GM12878 (cell line): ENCODE results near the gene DDX24. TPM values are rescaled to one million over a fixed set of nuclear protein-coding genes. Genes with fewer than 3 reads are reported as not detected.

Experiments used
- ATAC-seq: fragments of 200-7000 bp; cut with Tn5 transposase; 3 replicates; pipeline ENCODE4 v1.9.1; 2020; ENCODE audit warnings: mild to moderate bottlenecking, moderate library complexity
- BruUV-seq: library from RNA; stranded (reverse); fragments of 400-500 nt; replicated peaks from 2 replicates; lab custom pipeline; 2021; lab: Mats Ljungman, UMichigan
- CTCF ChIA-PET: fragments of 300-600 bp; sonication (Branson Sonifier 250); formaldehyde crosslinking; extraction: SDS; loops from one replicate; lab custom pipeline; 2021; ENCODE audit warnings: inconsistent platforms; lab: Yijun Ruan, JAX
- POLR2A ChIA-PET: fragments of 350-600 bp; formaldehyde crosslinking; extraction: SDS; loops from one replicate; lab custom pipeline; 2021; ENCODE audit warnings: inconsistent platforms; lab: Charles Lee
- RAD21 ChIA-PET: fragments of 300-600 bp; sonication (Branson Sonifier 250); formaldehyde crosslinking; loops from one replicate; lab custom pipeline; 2023; ENCODE audit warnings: antibody characterized with exemption; ENCODE audit not compliant: unreplicated experiment; lab: Charles Lee
- SMC1A ChIA-PET: fragments of 300-600 bp; sonication (Branson Sonifier 250); formaldehyde crosslinking; loops from one replicate; lab custom pipeline; 2023; ENCODE audit not compliant: unreplicated experiment, uncharacterized antibody; lab: Charles Lee
- DNase-seq: peaks from one replicate; pipeline ENCODE4 v3.0.0-alpha.2; 2011; ENCODE audit warnings: low read depth, low spot score
- FAIRE-seq: peaks from 3 replicates; lab custom pipeline; 2011; peaks lifted over from hg19 to GRCh38; lab: Jason Lieb, UNC
- H2AFZ ChIP-seq: 2 replicates; pipeline ENCODE4 v1.6.0; 2011; ENCODE audit warnings: low read depth, low read length, control low read depth; ENCODE audit not compliant: control insufficient read depth
- H3K27ac ChIP-seq: 2 replicates; pipeline ENCODE4 v1.5.1; 2011; ENCODE audit warnings: control low read depth; ENCODE audit not compliant: control insufficient read depth, insufficient read depth
- H3K27me3 ChIP-seq, 2 experiments: replicated peaks in 1 of 2; 2 replicates each; pipeline versions ENCODE4 v1.6.0 to v1.6.1; 2011; ENCODE audit warnings: low read length in 1 of 2; ENCODE audit not compliant: control insufficient read depth in 2 of 2, insufficient read depth in 2 of 2
- H3K36me3 ChIP-seq, 2 experiments: 2 replicates each; pipeline ENCODE4 v1.5.1; 2011; ENCODE audit warnings: low read length in 1 of 2; ENCODE audit not compliant: control insufficient read depth in 2 of 2, insufficient read depth in 2 of 2
- H3K4me1 ChIP-seq: 2 replicates; pipeline ENCODE4 v1.6.1; 2011; ENCODE audit warnings: mild to moderate bottlenecking, low read length, moderate library complexity, mixed read lengths; ENCODE audit not compliant: control insufficient read depth, insufficient read depth
- H3K4me2 ChIP-seq: 2 replicates; pipeline ENCODE4 v1.6.0; 2011; ENCODE audit warnings: control low read depth; ENCODE audit not compliant: control insufficient read depth, insufficient read depth
- H3K4me3 ChIP-seq: fragments of 200-600 bp; sonication (generic); 2 replicates; pipeline ENCODE4 v1.5.1; 2016
- H3K79me2 ChIP-seq: 2 replicates; pipeline ENCODE4 v1.6.0; 2011; ENCODE audit warnings: low read length; ENCODE audit not compliant: control insufficient read depth, insufficient read depth
- H3K9ac ChIP-seq: 2 replicates; pipeline ENCODE4 v1.8.0; 2011; ENCODE audit warnings: low read length, control low read depth, mixed read lengths; ENCODE audit not compliant: control insufficient read depth, insufficient read depth
- H3K9me3 ChIP-seq: replicated peaks from 3 replicates; pipeline ENCODE4 v1.5.1; 2011; ENCODE audit warnings: mild to moderate bottlenecking, low read length; ENCODE audit not compliant: control insufficient read depth, insufficient read depth
- H4K20me1 ChIP-seq: 2 replicates; pipeline ENCODE4 v1.6.0; 2011; ENCODE audit not compliant: control insufficient read depth, insufficient read depth
- CHD2 ChIP-seq: IDR thresholded peaks from 2 replicates; pipeline ENCODE4 v1.6.1; 2011; ENCODE audit warnings: low read depth, low read length, improper control_type of control experiment, borderline replicate concordance
- MAX ChIP-seq: IDR thresholded peaks from 2 replicates; pipeline ENCODE4 v1.6.1; 2012; ENCODE audit warnings: low read depth, low read length, improper control_type of control experiment
- MTA2 ChIP-seq: fragments of 450-650 bp; IDR thresholded peaks from 2 replicates; pipeline ENCODE4 v1.6.1; 2016; ENCODE audit warnings: low read depth, mild to moderate bottlenecking, moderate library complexity
- MYC ChIP-seq: IDR thresholded peaks from 2 replicates; pipeline ENCODE4 v1.6.1; 2011; ENCODE audit warnings: mild to moderate bottlenecking, low read length, moderate library complexity, inconsistent platforms; ENCODE audit not compliant: insufficient read depth, insufficient replicate concordance, insufficient read length, severe bottlenecking
- PAX5 ChIP-seq: IDR thresholded peaks from 2 replicates; pipeline ENCODE4 v1.6.1; 2011; ENCODE audit warnings: low read depth, low read length, borderline replicate concordance
- RBBP5 ChIP-seq: fragments of 200-600 bp; sonication (generic); conservative IDR thresholded peaks from 2 replicates; pipeline ENCODE4 v1.6.1; 2016
- RCOR1 ChIP-seq: conservative IDR thresholded peaks from 2 replicates; pipeline ENCODE4 v1.6.1; 2012; ENCODE audit warnings: low read depth, low read length, improper control_type of control experiment
- SMAD1 ChIP-seq: fragments of 450-650 bp; IDR thresholded peaks from 2 replicates; pipeline ENCODE4 v1.6.1; 2018; ENCODE audit warnings: mild to moderate bottlenecking, low read depth; ENCODE audit not compliant: partially characterized antibody
- SREBF2 ChIP-seq: IDR thresholded peaks from 2 replicates; pipeline ENCODE4 v1.6.1; 2012; ENCODE audit warnings: mild to moderate bottlenecking, low read length
- SRF ChIP-seq, 2 experiments: IDR thresholded peaks; 2 replicates each; pipeline ENCODE4 v1.6.1; 2011; ENCODE audit warnings: low read depth in 2 of 2, low read length in 2 of 2, mild to moderate bottlenecking in 1 of 2, moderate library complexity in 1 of 2
- USF1 ChIP-seq: IDR thresholded peaks from 2 replicates; pipeline ENCODE4 v1.6.1; 2011; ENCODE audit warnings: borderline replicate concordance, low read depth, mild to moderate bottlenecking, moderate library complexity, mixed read lengths, low read length; ENCODE audit not compliant: insufficient read depth; ENCODE audit errors: extremely low read length
- ZNF207 ChIP-seq: fragments of 450-650 bp; IDR thresholded peaks from 2 replicates; pipeline ENCODE4 v1.6.1; 2014; ENCODE audit warnings: antibody characterized with exemption, mild to moderate bottlenecking, borderline replicate concordance
- WGBS: methylation state at CpG from one replicate; pipeline ENCODE4 v1.1.6; 2016; ENCODE audit warnings: low lambda C conversion rate; ENCODE audit not compliant: insufficient replicate concordance, insufficient coverage; ENCODE audit errors: missing lambda C conversion rate; 5-methylcytosine and 5-hydroxymethylcytosine counted together
- in situ Hi-C: fragments of 300-500 bp; cut with MboI; formaldehyde crosslinking; loops from 9 replicates; pipeline ENCODE4 v1.14.3; 2018; ENCODE audit warnings: mixed read lengths
- intact Hi-C: fragments of 100-400 bp; cut with micrococcal nuclease; formaldehyde crosslinking; loops from one replicate; pipeline ENCODE4 v1.14.2; 2022; ENCODE audit not compliant: unreplicated experiment
- polyA plus RNA-seq, 11 experiments: library from polyadenylated mRNA; depleted of rRNA in 4 of 11; unstranded in 6 of 11; stranded (reverse) in 5 of 11; fragments of >200 nt; fragmentation: Nextera tagmentation in 4 of 11; fragmentation: Illumina TruSeq in 1 of 11; extraction: Ambion mirVana in 4 of 11; extraction: Trizol in 1 of 11; gene quantifications; 1 replicate in 1 of 11; 2 replicates in 10 of 11; pipeline versions ENCODE4 v1.2.1 to v1.2.3, GENCODE V29; 2011 to 2016; ENCODE audit warnings: inconsistent platforms in 2 of 11, missing spikeins in 2 of 11, low read depth in 1 of 11
- total RNA-seq, 4 experiments: library from RNA; depleted of rRNA in 3 of 4; stranded (reverse); fragments of >200 nt in 3 of 4; fragmentation: Illumina TruSeq in 1 of 4; extraction: Trizol in 1 of 4; gene quantifications; 2 replicates each; pipeline versions ENCODE4 v1.2.1 to v1.2.3, GENCODE V29; 2013 to 2021
- TF ChIP-seq, protein P1 (sequence below): fragments of 450-650 bp; IDR thresholded peaks from 2 replicates; pipeline ENCODE4 v1.6.1; 2018; ENCODE audit warnings: borderline replicate concordance, mild to moderate bottlenecking; ENCODE audit not compliant: partially characterized antibody
- TF ChIP-seq, protein P2 (sequence below): fragments of 150-350 bp; IDR thresholded peaks from 2 replicates; pipeline ENCODE4 v1.6.1; 2014; ENCODE audit warnings: mild to moderate bottlenecking, low read depth, low read length

The DDX24 gene
- total and polyA plus RNA-seq, 10 of the 15 experiments (the other 5 are each of a cell fraction or from before 2014, with no cell fraction given), result 137 to 266 (median 184) TPM

DNA sequence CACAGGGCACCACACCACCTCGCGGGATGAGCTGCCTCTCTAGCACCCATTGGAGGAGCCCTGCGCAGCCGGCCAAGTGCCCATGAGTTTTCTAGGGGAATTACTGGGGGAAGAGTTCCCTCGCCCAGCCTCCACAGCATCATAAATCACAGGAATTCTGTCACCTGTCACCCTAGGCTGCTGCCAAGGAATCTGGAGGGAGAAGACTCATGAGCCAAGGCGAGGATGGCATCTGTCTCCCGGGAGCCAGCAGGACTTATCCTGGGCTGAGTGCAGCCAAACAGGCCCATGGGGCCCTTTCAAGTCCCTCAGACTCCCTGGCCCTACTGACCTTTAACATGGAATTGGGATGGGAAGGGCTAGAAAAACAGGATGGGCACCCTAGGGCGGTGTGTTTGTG is 62.7 kb downstream of the DDX24 start (continued):
- no peak for TF ChIP-seq RCOR1

GRCh38 chr14:94016446-94016976 is 64.5 kb downstream of the DDX24 start:
- DNase-seq (no peak), ATAC-seq (no peak), FAIRE-seq (no peak)
- WGBS, result 38% methylated on average over 8 of the region's 8 CpGs
- H3K9me3 ChIP-seq, result no peaks in the 10 kb centered on the region; the same call in 2 of the 3 replicates
- in situ Hi-C loops (no loop called here), intact Hi-C loops (no loop called here)
- ChIA-PET SMC1A (interaction anchor here (1.6 to 5.4 kb wide), 2 partner anchors 13 to 19 kb away, joined by 5 to 26 read pairs; no protein-coding TSS in a partner anchor), RAD21 (interaction anchor here (1.1 kb wide), 1 partner anchor 77 kb away, joined by 7 read pairs; no protein-coding TSS in a partner anchor), CTCF (interaction anchor here (1.3 to 1.5 kb wide), 3 partner anchors 17 to 77 kb away, joined by 3 to 6 read pairs (median 3); no protein-coding TSS in a partner anchor), POLR2A (no interaction called here)
- BruUV-seq, result no TSS peak
- H3K27me3 ChIP-seq, result peaks cover 0 to 2% of the 10 kb centered on the region in 2 experiments; a peak in 1 of 4 replicates
- H3K27ac ChIP-seq, result no peak overlapping the region
- no peak overlapping the region for H3K4me3 ChIP-seq
- H3K4me2 ChIP-seq, result no peak overlapping the region
- H3K79me2 ChIP-seq, result no peaks in the 10 kb centered on the region
- H2AFZ ChIP-seq, result no peak overlapping the region
- no peak for TF ChIP-seq MYC
- no peak for TF ChIP-seq RBBP5
- TF ChIP-seq, protein P1, sequence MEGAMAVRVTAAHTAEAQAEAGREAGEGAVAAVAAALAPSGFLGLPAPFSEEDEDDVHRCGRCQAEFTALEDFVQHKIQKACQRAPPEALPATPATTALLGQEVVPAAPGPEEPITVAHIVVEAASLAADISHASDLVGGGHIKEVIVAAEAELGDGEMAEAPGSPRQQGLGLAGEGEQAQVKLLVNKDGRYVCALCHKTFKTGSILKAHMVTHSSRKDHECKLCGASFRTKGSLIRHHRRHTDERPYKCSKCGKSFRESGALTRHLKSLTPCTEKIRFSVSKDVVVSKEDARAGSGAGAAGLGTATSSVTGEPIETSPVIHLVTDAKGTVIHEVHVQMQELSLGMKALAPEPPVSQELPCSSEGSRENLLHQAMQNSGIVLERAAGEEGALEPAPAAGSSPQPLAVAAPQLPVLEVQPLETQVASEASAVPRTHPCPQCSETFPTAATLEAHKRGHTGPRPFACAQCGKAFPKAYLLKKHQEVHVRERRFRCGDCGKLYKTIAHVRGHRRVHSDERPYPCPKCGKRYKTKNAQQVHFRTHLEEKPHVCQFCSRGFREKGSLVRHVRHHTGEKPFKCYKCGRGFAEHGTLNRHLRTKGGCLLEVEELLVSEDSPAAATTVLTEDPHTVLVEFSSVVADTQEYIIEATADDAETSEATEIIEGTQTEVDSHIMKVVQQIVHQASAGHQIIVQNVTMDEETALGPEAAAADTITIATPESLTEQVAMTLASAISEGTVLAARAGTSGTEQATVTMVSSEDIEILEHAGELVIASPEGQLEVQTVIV, result no peak
- no peak for TF ChIP-seq SMAD1
- no peak for TF ChIP-seq CHD2
- TF ChIP-seq, protein P2, sequence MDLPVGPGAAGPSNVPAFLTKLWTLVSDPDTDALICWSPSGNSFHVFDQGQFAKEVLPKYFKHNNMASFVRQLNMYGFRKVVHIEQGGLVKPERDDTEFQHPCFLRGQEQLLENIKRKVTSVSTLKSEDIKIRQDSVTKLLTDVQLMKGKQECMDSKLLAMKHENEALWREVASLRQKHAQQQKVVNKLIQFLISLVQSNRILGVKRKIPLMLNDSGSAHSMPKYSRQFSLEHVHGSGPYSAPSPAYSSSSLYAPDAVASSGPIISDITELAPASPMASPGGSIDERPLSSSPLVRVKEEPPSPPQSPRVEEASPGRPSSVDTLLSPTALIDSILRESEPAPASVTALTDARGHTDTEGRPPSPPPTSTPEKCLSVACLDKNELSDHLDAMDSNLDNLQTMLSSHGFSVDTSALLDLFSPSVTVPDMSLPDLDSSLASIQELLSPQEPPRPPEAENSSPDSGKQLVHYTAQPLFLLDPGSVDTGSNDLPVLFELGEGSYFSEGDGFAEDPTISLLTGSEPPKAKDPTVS, result no peak
- no peak for TF ChIP-seq MTA2
- no peak for TF ChIP-seq SREBF2
- TF ChIP-seq PAX5, result no peak
- TF ChIP-seq ZNF207, result no peak
- no peak for TF ChIP-seq MAX
- no peak for TF ChIP-seq USF1
- TF ChIP-seq SRF (IDR thresholded peaks at IDR 0.05; ENCODE audit: low read depth in 2 of 2, low read length in 2 of 2), result no peak
- H4K20me1 ChIP-seq, result no peaks in the 10 kb centered on the region
- H3K36me3 ChIP-seq, result no peaks in the 10 kb centered on the region
- H3K4me1 ChIP-seq, result peaks cover 12% of the 10 kb centered on the region
- no peak overlapping the region for H3K9ac ChIP-seq
